HepG2 (cell line): ENCODE data around the gene NGRN. TPM values are rescaled to one million over a fixed set of nuclear protein-coding genes. Genes with fewer than 3 reads are reported as not detected.
A peak's percentile ranks its signal among the peaks of the same experiment; 100 is the strongest.

ENCODE experiments used
- HNRNPL ChIP-seq: fragments of 200-400 bp; formaldehyde crosslinking; IDR thresholded peaks from 2 replicates; pipeline ENCODE4 v1.6.1; 2017; ENCODE audit warnings: mild to moderate bottlenecking, low read depth, low read length
- KDM5B ChIP-seq: sonication (generic); formaldehyde crosslinking; IDR thresholded peaks from 2 replicates; pipeline ENCODE4 v1.4.0; 2020; ENCODE audit warnings: missing genetic modification reagents, mild to moderate bottlenecking, borderline replicate concordance
- MAZ ChIP-seq, 2 experiments: sonication (generic) in 1 of 2; formaldehyde crosslinking in 1 of 2; IDR thresholded peaks; 2 replicates each; pipeline versions ENCODE4 v1.5.0 to v1.6.1; 2012 to 2020; ENCODE audit warnings: low read depth in 2 of 2, mild to moderate bottlenecking in 2 of 2, borderline replicate concordance in 1 of 2, improper control_type of control experiment in 1 of 2, low read length in 1 of 2, missing genetic modification reagents in 1 of 2, moderate library complexity in 1 of 2
- PRPF4 ChIP-seq: fragments of 200-400 bp; formaldehyde crosslinking; IDR thresholded peaks from 2 replicates; pipeline ENCODE4 v1.6.1; 2016; ENCODE audit warnings: low read length, low read depth; ENCODE audit not compliant: poor library complexity, severe bottlenecking
- RXRB ChIP-seq: IDR thresholded peaks from 2 replicates; pipeline ENCODE4 v1.6.1; 2016; ENCODE audit warnings: borderline replicate concordance, missing genetic modification reagents, missing compliant biosample characterization
- SRY ChIP-seq: sonication (generic); formaldehyde crosslinking; IDR thresholded peaks from 2 replicates; pipeline ENCODE4 v1.8.0; 2022; ENCODE audit warnings: mild to moderate bottlenecking, missing genetic modification reagents
- TRIM24 ChIP-seq: sonication (generic); formaldehyde crosslinking; IDR thresholded peaks from 2 replicates; pipeline ENCODE4 v1.8.0; 2022; ENCODE audit warnings: mild to moderate bottlenecking, missing genetic modification reagents
- U2AF1 ChIP-seq: fragments of 200-400 bp; formaldehyde crosslinking; optimal IDR thresholded peaks from 2 replicates; pipeline ENCODE3; 2017; ENCODE audit warnings: mild to moderate bottlenecking, low read depth, low read length
- ZZZ3 ChIP-seq: sonication (generic); formaldehyde crosslinking; IDR thresholded peaks from 2 replicates; pipeline ENCODE4 v1.4.0; 2020; ENCODE audit warnings: missing genetic modification reagents, mild to moderate bottlenecking, borderline replicate concordance
- polyA plus RNA-seq, 8 experiments: library from polyadenylated mRNA; depleted of rRNA in 3 of 8; stranded (reverse) in 7 of 8; unstranded in 1 of 8; fragments of >200 nt; fragmentation: Illumina TruSeq in 4 of 8; extraction: Trizol in 4 of 8; gene quantifications; 2 replicates each; pipeline versions ENCODE4 v1.2.1 to v1.2.3, GENCODE V29; 2011 to 2016; ENCODE audit warnings: low read depth in 4 of 8, missing spikeins in 1 of 8, mixed read lengths in 1 of 8; ENCODE audit not compliant: insufficient read depth in 1 of 8
- total RNA-seq, 5 experiments: library from RNA; depleted of rRNA; stranded (reverse); fragments of >200 nt; fragmentation: Illumina TruSeq; extraction: Trizol; gene quantifications; 2 replicates each; pipeline ENCODE4 v1.2.3, GENCODE V29; 2016; ENCODE audit warnings: low read depth in 1 of 5
- TF ChIP-seq, protein P1 (sequence below): sonication (generic); formaldehyde crosslinking; IDR thresholded peaks from 2 replicates; pipeline ENCODE4 v1.4.0; 2020; ENCODE audit warnings: missing genetic modification reagents
- TF ChIP-seq, protein P2 (sequence below): IDR thresholded peaks from 2 replicates; pipeline ENCODE4 v1.6.1; 2016; ENCODE audit warnings: missing compliant biosample characterization, missing genetic modification reagents, borderline replicate concordance
- TF ChIP-seq, protein P3 (sequence below): fragments of 450-650 bp; IDR thresholded peaks from 2 replicates; pipeline ENCODE4 v1.6.1; 2017
- TF ChIP-seq, protein P4 (sequence below): sonication (generic); formaldehyde crosslinking; IDR thresholded peaks from 2 replicates; pipeline ENCODE4 v1.4.0; 2020; ENCODE audit warnings: missing genetic modification reagents; ENCODE audit errors: not compliant biosample characterization
- TF ChIP-seq, protein P5 (sequence below): sonication (generic); formaldehyde crosslinking; IDR thresholded peaks from 2 replicates; pipeline ENCODE4 v1.4.0; 2020; ENCODE audit warnings: missing genetic modification reagents, mild to moderate bottlenecking, borderline replicate concordance

Gene NGRN
- total and polyA plus RNA-seq, 2 of the 13 experiments (the other 11 are each of a cell fraction or from before 2014, with no cell fraction given): 39.8 to 63.7 TPM

DNA sequence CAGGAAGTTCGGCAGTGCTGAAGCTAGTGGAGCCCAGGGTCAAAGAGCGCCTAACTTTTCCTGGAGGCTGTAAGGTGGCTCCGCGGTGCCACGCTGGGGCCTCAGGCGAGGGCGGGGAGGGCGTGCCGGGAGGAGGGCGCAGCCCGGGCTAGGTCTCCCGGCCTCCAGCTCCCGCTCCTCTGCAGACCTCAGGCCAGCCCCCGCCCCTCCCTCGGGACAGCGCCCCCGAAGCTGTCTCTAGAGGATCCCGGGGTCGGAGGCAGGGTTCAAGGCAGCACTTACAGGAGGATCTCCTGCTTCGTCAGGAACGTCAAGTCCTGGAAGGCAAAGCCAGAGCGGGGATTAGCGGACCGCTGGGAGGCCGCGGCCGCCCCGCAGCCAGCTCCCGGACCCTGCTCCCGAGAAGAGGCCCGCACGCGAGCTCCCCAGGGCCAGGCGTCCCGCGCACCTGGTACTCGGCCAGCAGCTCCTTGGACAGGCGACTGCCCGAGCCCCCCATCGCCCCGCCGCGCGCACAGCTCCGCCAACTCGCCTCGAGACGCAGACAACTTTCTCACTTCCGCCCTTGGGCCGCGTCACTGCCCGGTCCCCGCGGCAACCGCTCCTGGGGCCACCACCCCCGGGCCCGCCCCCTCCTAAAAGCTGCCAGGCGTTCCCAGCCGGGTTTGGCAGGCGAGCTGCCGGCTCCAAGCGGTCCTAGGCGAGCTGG is 31.9 kb upstream of the NGRN start, which contains the start of gene CIB1 (continued):
- TF ChIP-seq ZZZ3 (CRISPR knock-in tag): no peak
- TF ChIP-seq, protein P1, sequence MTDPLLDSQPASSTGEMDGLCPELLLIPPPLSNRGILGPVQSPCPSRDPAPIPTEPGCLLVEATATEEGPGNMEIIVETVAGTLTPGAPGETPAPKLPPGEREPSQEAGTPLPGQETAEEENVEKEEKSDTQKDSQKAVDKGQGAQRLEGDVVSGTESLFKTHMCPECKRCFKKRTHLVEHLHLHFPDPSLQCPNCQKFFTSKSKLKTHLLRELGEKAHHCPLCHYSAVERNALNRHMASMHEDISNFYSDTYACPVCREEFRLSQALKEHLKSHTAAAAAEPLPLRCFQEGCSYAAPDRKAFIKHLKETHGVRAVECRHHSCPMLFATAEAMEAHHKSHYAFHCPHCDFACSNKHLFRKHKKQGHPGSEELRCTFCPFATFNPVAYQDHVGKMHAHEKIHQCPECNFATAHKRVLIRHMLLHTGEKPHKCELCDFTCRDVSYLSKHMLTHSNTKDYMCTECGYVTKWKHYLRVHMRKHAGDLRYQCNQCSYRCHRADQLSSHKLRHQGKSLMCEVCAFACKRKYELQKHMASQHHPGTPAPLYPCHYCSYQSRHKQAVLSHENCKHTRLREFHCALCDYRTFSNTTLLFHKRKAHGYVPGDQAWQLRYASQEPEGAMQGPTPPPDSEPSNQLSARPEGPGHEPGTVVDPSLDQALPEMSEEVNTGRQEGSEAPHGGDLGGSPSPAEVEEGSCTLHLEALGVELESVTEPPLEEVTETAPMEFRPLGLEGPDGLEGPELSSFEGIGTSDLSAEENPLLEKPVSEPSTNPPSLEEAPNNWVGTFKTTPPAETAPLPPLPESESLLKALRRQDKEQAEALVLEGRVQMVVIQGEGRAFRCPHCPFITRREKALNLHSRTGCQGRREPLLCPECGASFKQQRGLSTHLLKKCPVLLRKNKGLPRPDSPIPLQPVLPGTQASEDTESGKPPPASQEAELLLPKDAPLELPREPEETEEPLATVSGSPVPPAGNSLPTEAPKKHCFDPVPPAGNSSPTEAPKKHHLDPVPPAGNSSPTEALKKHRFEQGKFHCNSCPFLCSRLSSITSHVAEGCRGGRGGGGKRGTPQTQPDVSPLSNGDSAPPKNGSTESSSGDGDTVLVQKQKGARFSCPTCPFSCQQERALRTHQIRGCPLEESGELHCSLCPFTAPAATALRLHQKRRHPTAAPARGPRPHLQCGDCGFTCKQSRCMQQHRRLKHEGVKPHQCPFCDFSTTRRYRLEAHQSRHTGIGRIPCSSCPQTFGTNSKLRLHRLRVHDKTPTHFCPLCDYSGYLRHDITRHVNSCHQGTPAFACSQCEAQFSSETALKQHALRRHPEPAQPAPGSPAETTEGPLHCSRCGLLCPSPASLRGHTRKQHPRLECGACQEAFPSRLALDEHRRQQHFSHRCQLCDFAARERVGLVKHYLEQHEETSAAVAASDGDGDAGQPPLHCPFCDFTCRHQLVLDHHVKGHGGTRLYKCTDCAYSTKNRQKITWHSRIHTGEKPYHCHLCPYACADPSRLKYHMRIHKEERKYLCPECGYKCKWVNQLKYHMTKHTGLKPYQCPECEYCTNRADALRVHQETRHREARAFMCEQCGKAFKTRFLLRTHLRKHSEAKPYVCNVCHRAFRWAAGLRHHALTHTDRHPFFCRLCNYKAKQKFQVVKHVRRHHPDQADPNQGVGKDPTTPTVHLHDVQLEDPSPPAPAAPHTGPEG: peak; percentile 43; the same call in 1 of the 2 replicates
- TF ChIP-seq SRY (CRISPR knock-in tag): peak; percentile 31
- TF ChIP-seq PRPF4: no peak
- TF ChIP-seq, protein P2, sequence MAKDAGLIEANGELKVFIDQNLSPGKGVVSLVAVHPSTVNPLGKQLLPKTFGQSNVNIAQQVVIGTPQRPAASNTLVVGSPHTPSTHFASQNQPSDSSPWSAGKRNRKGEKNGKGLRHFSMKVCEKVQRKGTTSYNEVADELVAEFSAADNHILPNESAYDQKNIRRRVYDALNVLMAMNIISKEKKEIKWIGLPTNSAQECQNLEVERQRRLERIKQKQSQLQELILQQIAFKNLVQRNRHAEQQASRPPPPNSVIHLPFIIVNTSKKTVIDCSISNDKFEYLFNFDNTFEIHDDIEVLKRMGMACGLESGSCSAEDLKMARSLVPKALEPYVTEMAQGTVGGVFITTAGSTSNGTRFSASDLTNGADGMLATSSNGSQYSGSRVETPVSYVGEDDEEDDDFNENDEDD (CRISPR knock-in tag): peak; percentile 65; the same call in 1 of the 2 replicates
- TF ChIP-seq TRIM24 (CRISPR knock-in tag): no peak
- peak; percentile 86 for TF ChIP-seq HNRNPL
- TF ChIP-seq, protein P3, sequence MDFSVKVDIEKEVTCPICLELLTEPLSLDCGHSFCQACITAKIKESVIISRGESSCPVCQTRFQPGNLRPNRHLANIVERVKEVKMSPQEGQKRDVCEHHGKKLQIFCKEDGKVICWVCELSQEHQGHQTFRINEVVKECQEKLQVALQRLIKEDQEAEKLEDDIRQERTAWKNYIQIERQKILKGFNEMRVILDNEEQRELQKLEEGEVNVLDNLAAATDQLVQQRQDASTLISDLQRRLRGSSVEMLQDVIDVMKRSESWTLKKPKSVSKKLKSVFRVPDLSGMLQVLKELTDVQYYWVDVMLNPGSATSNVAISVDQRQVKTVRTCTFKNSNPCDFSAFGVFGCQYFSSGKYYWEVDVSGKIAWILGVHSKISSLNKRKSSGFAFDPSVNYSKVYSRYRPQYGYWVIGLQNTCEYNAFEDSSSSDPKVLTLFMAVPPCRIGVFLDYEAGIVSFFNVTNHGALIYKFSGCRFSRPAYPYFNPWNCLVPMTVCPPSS: no peak
- TF ChIP-seq, protein P4, sequence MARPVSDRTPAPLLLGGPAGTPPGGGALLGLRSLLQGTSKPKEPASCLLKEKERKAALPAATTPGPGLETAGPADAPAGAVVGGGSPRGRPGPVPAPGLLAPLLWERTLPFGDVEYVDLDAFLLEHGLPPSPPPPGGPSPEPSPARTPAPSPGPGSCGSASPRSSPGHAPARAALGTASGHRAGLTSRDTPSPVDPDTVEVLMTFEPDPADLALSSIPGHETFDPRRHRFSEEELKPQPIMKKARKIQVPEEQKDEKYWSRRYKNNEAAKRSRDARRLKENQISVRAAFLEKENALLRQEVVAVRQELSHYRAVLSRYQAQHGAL: no peak
- TF ChIP-seq MAZ (IDR thresholded peaks at IDR 0.05; ENCODE audit: borderline replicate concordance, low read depth, low read length): peak; percentile 82; the same call in 1 of the 2 replicates
- TF ChIP-seq MAZ (CRISPR knock-in tag; IDR thresholded peaks at IDR 0.05; ENCODE audit: low read depth): peak; percentile 85
- TF ChIP-seq U2AF1: no peak
- TF ChIP-seq, protein P5, sequence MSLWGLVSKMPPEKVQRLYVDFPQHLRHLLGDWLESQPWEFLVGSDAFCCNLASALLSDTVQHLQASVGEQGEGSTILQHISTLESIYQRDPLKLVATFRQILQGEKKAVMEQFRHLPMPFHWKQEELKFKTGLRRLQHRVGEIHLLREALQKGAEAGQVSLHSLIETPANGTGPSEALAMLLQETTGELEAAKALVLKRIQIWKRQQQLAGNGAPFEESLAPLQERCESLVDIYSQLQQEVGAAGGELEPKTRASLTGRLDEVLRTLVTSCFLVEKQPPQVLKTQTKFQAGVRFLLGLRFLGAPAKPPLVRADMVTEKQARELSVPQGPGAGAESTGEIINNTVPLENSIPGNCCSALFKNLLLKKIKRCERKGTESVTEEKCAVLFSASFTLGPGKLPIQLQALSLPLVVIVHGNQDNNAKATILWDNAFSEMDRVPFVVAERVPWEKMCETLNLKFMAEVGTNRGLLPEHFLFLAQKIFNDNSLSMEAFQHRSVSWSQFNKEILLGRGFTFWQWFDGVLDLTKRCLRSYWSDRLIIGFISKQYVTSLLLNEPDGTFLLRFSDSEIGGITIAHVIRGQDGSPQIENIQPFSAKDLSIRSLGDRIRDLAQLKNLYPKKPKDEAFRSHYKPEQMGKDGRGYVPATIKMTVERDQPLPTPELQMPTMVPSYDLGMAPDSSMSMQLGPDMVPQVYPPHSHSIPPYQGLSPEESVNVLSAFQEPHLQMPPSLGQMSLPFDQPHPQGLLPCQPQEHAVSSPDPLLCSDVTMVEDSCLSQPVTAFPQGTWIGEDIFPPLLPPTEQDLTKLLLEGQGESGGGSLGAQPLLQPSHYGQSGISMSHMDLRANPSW (CRISPR knock-in tag): no peak
- peak; percentile 19; the same call in 1 of the 2 replicates for TF ChIP-seq RXRB (CRISPR knock-in tag)
- TF ChIP-seq KDM5B: peak; percentile 73
